ENCODE data around the gene FRMPD2. TPM values are rescaled to one million over a fixed set of nuclear protein-coding genes. Genes with fewer than 3 reads are reported as not detected.
"Not testable (repeated sequence)": the region's sequence is repeated elsewhere in the genome, so short reads cannot be mapped to it uniquely, and the experiment has no call there.

The FRMPD2 gene
- total RNA-seq, 1 experiment from 2014 or later = 0.91 TPM

GRCh38 chr10:48221814-48222213 is 52.7 kb downstream of the FRMPD2 start:
- DNase-seq (ENCODE audit: low read depth) = no peak
- in situ Hi-C loops (cut with HindIII; ENCODE audit: low pct_unique_long_range_greater_than_20kb, low sequenced_read_pairs) = no loop called here

DNA sequence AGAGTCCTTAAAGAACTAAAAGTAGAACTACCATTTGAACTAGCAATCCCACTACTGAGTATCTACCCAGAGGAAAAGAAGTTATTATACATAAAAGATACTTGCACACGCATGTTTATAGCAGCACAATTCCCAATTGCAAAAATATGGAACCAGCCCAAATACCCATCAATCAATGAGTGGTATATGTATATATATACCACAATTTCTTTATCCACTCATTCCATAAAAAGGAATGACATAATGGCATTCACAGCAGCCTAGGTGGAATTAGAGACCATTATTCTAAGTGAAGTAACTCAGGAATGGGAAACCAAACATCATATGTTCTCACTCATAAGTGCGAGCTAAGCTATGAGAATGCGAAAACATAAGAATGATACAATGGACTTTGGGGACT is 53.5 kb downstream of the FRMPD2 start:
- DNase-seq (ENCODE audit: low read depth); in situ Hi-C loops (cut with HindIII; ENCODE audit: low pct_unique_long_range_greater_than_20kb, low sequenced_read_pairs): not testable (repeated sequence)

DNA sequence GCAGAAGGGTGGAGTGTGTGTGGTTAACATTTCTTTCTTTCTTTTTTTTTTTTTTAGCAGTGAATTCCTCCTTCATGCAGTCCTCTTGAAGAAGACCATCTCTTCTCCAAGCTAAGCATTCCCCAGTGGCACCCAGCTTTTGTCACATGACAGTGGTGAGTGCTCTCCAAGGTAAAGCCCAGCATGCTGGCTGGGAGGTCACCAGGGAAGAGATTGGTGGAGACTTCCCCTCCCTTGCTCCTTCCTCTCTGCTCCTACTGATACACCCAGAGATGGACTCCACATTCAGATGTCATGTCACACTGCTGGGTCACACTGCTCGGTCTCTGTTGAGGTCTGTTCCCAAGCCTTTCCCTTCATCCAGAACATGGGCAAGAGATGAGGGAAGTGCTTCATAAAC is 55.3 kb downstream of the FRMPD2 start:
- in situ Hi-C loops (cut with HindIII; ENCODE audit: low pct_unique_long_range_greater_than_20kb, low sequenced_read_pairs) = no loop called here
- DNase-seq (ENCODE audit: low read depth) = no peak

DNA sequence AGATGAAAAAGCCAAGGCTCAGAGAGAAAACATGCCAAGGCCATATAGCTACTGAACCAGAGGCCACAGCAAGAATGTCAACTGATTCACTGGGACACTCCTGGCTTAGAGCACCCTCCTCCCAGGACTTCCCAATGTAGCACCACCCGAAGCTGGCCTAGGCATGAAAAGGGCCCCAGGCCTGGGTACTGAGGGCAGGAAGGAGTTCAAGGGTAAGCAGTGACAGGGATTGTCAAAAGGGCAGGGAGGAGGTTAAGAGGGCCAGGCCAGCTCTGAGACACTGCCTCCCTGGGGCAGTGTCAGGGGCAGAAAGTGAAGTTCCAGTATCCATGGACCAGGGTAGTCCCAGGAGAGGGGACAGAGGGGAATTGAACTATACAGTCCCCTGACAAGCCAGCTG is 57.8 kb downstream of the FRMPD2 start:
- in situ Hi-C loops (cut with HindIII; ENCODE audit: low pct_unique_long_range_greater_than_20kb, low sequenced_read_pairs) = no loop called here
- no peak for DNase-seq (ENCODE audit: low read depth)

DNA sequence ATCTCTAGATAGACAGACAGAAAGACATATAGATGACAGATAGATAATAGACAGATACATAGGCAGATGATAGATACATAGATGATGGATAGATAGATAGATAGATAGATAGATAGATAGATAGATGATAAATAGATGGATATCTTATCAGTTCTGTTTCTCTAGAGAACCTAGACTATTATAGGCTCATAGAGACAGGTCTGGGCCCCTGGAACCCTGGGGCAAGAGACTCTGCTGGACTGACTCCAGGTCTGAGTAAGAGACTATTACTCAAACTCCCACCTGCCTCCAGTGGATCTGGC is 58.3 kb downstream of the FRMPD2 start:
- DNase-seq (ENCODE audit: low read depth) = no peak
- in situ Hi-C loops (cut with HindIII; ENCODE audit: low pct_unique_long_range_greater_than_20kb, low sequenced_read_pairs) = no loop called here

GRCh38 chr10:48215486-48216203 is 58.9 kb downstream of the FRMPD2 start:
- in situ Hi-C loops (cut with HindIII; ENCODE audit: low pct_unique_long_range_greater_than_20kb, low sequenced_read_pairs) = no loop called here
- peak; percentile 35 for DNase-seq (ENCODE audit: low read depth)

DNA sequence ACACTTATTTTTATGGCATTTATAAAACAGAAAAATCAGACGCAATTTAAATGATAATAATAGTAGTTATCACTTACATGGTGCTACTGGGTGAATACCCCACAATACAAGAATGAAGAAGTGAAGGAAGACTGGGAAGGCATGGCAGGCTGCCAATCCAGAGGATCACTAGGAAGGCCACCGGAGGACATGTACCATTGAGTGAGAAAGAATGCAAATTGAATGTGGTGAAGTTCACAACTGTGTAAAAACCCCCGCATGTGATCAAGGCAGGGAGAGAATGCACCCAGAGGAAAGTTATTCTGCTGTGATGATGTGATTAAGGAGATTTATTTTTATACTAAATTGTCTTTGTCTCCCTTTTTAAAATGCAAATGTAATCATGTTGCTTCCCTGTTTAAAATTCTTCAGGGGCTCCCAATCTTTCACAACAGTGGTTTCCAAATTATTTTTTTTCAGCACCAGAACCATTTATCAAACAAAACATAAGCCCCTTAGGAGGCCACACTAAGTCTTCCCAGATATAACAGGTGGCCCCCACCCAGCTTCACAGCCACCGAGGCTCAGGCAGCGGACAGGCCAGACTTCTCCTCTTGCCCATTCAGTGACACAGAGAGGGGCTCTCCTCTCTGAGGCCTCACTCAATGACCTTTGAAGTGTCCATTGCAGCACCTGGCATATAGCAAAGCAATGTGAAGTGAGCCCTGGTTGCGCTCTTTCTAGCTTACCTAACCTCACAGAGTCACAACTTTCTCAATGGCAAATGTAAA is 59.6 kb downstream of the FRMPD2 start:
- no peak for DNase-seq (ENCODE audit: low read depth)
- in situ Hi-C loops (cut with HindIII; ENCODE audit: low pct_unique_long_range_greater_than_20kb, low sequenced_read_pairs) = no loop called here

GRCh38 chr10:48213047-48213446 is 61.4 kb downstream of the FRMPD2 start:
- no peak for DNase-seq (ENCODE audit: low read depth)
- in situ Hi-C loops (cut with HindIII; ENCODE audit: low pct_unique_long_range_greater_than_20kb, low sequenced_read_pairs) = no loop called here

DNA sequence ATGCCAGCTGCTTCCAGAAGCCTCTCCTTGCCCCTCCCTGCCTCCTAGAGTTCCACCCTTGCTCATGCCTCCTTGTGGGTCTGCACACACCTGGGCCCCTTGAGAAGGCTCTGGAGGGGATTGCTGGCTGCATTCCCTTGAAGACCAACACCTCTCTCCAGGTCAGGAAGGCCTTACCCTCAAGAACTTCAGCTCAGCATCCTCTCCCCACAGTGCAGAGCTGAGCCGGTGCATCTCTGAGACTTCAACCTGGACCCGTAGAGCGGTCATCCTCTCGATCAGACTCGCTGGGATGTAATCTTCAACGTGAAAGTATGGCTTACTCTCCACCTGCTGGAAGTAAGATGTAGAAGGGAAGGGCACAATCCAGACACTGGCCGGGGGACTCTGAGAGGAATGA is 62.7 kb downstream of the FRMPD2 start:
- no peak for DNase-seq (ENCODE audit: low read depth)
- in situ Hi-C loops (cut with HindIII; ENCODE audit: low pct_unique_long_range_greater_than_20kb, low sequenced_read_pairs) = no loop called here

DNA sequence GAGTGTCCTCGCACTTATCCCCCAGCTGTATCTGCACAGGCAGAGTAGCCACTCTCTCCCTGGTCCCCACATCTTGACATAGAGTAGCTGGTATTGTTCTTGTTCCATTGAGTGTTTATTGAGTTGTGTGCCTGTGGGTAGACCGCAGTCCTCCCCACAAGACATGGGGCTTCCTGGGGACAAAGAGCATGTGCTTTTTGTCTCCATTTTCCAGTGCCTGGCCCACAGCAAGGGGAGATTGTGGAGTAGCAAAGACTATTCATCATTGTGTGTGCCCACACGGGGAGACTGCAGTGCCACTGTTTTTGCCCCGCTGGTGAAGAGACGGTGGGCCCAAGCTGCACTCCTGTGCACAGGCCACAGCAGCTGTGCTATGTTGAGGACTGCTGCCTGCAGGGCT is 63.5 kb downstream of the FRMPD2 start:
- in situ Hi-C loops (cut with HindIII; ENCODE audit: low pct_unique_long_range_greater_than_20kb, low sequenced_read_pairs) = no loop called here
- no peak for DNase-seq (ENCODE audit: low read depth)

DNA sequence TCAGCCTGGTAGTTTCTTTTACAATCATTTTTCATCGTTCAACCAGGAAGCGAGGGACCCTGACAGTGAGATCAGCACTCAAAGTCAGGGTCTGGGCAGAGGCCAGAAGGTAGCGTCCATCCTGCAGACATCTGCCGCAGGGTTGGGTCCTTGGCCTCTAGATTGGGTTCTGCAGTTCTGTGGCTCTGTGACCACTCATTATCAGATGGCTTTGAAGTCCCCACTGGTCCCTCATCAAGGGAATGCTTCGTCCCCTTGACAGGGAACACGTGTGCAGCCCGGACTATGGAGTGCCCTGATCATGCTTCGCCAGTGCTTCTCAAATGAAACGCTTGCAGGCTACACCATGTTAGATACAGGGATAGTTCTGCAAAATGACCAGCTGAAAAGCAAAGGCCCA is 64.1 kb downstream of the FRMPD2 start:
- no peak for DNase-seq (ENCODE audit: low read depth)
- in situ Hi-C loops (cut with HindIII; ENCODE audit: low pct_unique_long_range_greater_than_20kb, low sequenced_read_pairs) = no loop called here

GRCh38 chr10:48209241-48209640 is 65.3 kb downstream of the FRMPD2 start:
- in situ Hi-C loops (cut with HindIII; ENCODE audit: low pct_unique_long_range_greater_than_20kb, low sequenced_read_pairs) = no loop called here
- no peak for DNase-seq (ENCODE audit: low read depth)

GRCh38 chr10:48207853-48208252 is 66.6 kb downstream of the FRMPD2 start:
- in situ Hi-C loops (cut with HindIII; ENCODE audit: low pct_unique_long_range_greater_than_20kb, low sequenced_read_pairs) = no loop called here
- no peak for DNase-seq (ENCODE audit: low read depth)

- DNase-seq (ENCODE audit: low read depth) = peak; percentile 43
- in situ Hi-C loops (cut with HindIII; ENCODE audit: low pct_unique_long_range_greater_than_20kb, low sequenced_read_pairs) = no loop called here
These were observed 67.8 kb downstream of the FRMPD2 start for GRCh38 chr10:48206482-48207250.

DNA sequence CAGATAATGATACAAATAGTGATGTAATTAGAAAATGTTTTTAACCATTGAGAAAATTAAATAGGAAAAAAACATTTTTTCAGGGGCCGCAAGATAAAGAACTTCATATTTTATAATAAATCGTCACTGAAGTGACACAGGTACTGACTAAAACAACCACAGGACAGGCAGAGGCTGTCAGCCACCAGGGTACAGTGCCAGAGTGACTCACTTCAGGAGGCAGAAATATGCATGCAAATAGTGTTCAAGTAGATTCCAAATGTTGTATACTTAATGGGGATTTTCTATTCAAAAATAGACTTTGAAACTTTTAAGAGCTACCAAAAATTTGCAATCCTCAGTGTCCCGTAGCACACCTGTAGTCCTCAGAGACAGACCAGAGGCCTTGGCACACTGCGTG is 68.6 kb downstream of the FRMPD2 start:
- in situ Hi-C loops (cut with HindIII; ENCODE audit: low pct_unique_long_range_greater_than_20kb, low sequenced_read_pairs) = no loop called here
- DNase-seq (ENCODE audit: low read depth) = peak; percentile 18

DNA sequence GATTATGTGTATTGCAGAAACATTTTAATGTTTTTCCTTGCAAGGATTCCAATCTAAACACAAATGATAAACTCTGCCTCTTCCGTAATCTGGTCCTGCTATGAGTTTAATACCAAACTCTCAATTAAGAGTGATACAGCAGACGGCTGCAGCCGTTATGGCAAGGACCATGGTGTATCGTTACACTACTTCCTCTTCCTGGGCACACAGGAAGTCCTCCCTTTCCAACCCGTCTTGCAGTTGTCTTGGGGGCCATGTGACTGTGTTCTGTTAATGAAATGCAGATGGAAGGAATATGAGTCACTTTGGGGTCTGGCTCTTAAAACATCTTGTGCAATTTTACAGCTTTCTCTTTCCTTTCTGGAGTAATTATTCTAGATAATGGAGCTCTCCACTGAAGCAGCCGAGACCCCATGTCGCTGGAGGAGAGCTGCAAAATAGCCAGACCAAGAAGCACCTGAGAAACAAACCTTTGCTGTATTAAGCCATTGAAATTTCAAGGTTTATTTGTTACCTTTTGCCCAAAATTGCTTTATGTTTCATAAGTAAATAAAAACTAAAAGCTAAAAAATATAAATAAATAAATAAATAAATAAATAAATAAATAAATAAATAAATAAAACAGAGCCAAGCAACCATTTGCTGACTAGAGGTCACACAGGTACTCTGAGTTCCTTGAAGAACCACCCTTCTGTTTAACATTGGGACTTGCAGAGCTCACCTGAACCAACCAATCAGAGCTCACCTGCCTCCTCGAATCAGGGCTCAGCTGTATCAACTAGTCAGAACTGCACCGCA is 74.7 kb downstream of the FRMPD2 start:
- in situ Hi-C loops (cut with HindIII; ENCODE audit: low pct_unique_long_range_greater_than_20kb, low sequenced_read_pairs) = no loop called here
- DNase-seq (ENCODE audit: low read depth) = peak; percentile 85

DNA sequence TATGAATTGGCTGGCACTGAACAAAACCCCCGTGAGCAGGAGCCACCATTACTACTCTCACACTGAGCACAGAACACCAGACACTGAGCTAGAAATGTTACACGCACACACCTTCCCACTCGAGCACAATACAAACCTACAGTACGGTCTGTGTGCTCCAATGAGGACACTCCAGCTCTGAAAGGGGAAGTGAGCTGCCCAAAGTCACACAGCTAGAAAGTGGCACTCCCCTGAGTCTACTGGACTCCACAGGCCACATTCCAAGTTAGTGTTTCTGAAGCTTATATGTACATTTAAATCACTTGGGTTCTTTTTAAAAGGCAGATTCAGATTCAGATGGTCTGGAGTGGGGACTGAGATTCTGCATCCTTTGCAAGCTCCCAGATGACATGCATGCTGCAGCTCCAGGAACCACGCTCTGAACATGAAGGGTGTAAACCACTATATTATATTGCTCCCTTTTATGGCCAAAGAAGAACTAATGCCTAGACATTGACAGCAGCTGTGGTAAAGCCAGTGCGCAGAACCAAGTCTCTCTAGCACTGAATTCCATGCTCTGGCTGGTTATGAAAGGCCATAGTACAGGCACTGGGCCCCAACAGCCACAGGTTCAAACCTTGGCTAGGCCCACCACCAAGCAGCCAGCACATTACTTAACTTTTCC is 77.1 kb downstream of the FRMPD2 start:
- in situ Hi-C loops (cut with HindIII; ENCODE audit: low pct_unique_long_range_greater_than_20kb, low sequenced_read_pairs) = no loop called here
- DNase-seq (ENCODE audit: low read depth) = no peak

DNA sequence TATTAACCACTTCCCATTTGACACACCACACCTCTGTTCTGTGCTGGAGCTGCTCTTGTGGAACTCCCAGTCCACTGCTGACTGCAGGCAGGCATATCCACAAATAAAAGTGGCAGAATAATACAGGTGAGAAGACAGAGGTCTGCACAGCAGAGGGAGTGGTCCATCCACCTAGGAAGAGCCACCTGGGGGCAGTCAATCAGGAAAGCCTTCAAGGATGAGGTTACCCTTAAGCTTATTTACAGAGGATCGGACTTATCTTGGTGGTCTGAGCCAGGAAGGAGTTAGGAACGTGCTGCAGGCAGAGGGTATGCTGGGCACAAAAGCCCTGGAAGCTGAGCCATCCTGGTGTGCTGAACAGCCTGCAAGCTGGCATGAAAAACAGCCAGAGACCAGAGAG is 78.7 kb downstream of the FRMPD2 start:
- in situ Hi-C loops (cut with HindIII; ENCODE audit: low pct_unique_long_range_greater_than_20kb, low sequenced_read_pairs) = no loop called here
- DNase-seq (ENCODE audit: low read depth) = no peak
